ENCODE results near the gene AHDC1. TPM values are rescaled to one million over a fixed set of nuclear protein-coding genes. Genes with fewer than 3 reads are reported as not detected.

The AHDC1 gene
- total RNA-seq, 2 donors from 2014 or later, result 13.5 to 14.2 TPM

- no peaks in the 10 kb centered on the region for H3K36me3 ChIP-seq (replicated peaks in 1 of 2; ENCODE audit: insufficient read depth in 1 of 2, low read depth in 2 of 2)
- peaks cover 49% of the 10 kb centered on the region for H3K4me1 ChIP-seq
- intact Hi-C loops (cut with DNase I), result no loop called here
- no peak overlapping the region for H3K4me3 ChIP-seq
- no peak for DNase-seq
- peak overlapping the region; percentile 95 to 98 (median 97) for H3K27ac ChIP-seq
- no peak for TF ChIP-seq POLR2A (IDR thresholded peaks at IDR 0.05)
- no peak for TF ChIP-seq CTCF (IDR thresholded peaks at IDR 0.05)
- WGBS, 2 donors, result 70 to 77% methylated on average over 5 to 7 of the region's 7 CpGs
- no peak for ATAC-seq
- H3K27me3 ChIP-seq, result no peaks in the 10 kb centered on the region
- no peaks in the 10 kb centered on the region for H3K9me3 ChIP-seq
Observed at GRCh38 chr1:27576806-27577227, 27.1 kb downstream of the AHDC1 start.

- H3K4me1 ChIP-seq, result peaks cover 59% of the 10 kb centered on the region
- no peak overlapping the region for H3K4me3 ChIP-seq
- H3K9me3 ChIP-seq, result no peaks in the 10 kb centered on the region
- no peaks in the 10 kb centered on the region for H3K27me3 ChIP-seq
- peak overlapping the region; percentile 95 to 98 (median 97) for H3K27ac ChIP-seq
- DNase-seq, result peak; percentile 80 to 89 (median 86)
- 4 to 38% methylated on average over 5 to 43 of the region's 44 CpGs for WGBS, 2 donors
- intact Hi-C loops (cut with DNase I), result no loop called here
- peak in 4 of 7 experiments; percentile 7 to 44 (median 26) for TF ChIP-seq CTCF (IDR thresholded peaks at IDR 0.05)
- TF ChIP-seq POLR2A (IDR thresholded peaks at IDR 0.05), result no peak
- H3K36me3 ChIP-seq (replicated peaks in 1 of 2; ENCODE audit: insufficient read depth in 1 of 2, low read depth in 2 of 2), result no peaks in the 10 kb centered on the region
- peak; percentile 67 for ATAC-seq
Observed at GRCh38 chr1:27575840-27576331, 28.1 kb downstream of the AHDC1 start.

- Histone ChIP-seq H3K27ac (peak overlapping the region; percentile 95 to 98 (median 97)), H3K4me1 (peaks cover 66% of the 10 kb centered on the region), H3K9me3 (no peaks in the 10 kb centered on the region), H3K4me3 (peak overlapping the region in 1 of 2 donors; percentile 6), H3K27me3 (no peaks in the 10 kb centered on the region), H3K36me3 (replicated peaks in 1 of 2; ENCODE audit: insufficient read depth in 1 of 2, low read depth in 2 of 2) (no peaks in the 10 kb centered on the region)
- ATAC-seq, result peak; percentile 76
- intact Hi-C loops (cut with DNase I), result no loop called here
- TF ChIP-seq POLR2A (IDR thresholded peaks at IDR 0.05), result peak; percentile 46 to 62 (median 47)
- peak in 5 of 7 experiments; percentile 14 to 51 (median 29) for TF ChIP-seq CTCF (IDR thresholded peaks at IDR 0.05)
- 4 to 21% methylated on average over 8 to 83 of the region's 83 CpGs for WGBS, 2 donors
- DNase-seq, result peak; percentile 88 to 95 (median 92)
Observed at GRCh38 chr1:27574871-27575831, 28.8 kb downstream of the AHDC1 start.

GRCh38 chr1:27574001-27574781, 29.8 kb downstream of the AHDC1 start:
- peaks cover 76% of the 10 kb centered on the region for H3K4me1 ChIP-seq
- H3K4me3 ChIP-seq, result no peak overlapping the region
- intact Hi-C loops (cut with DNase I), result no loop called here
- 43 to 44% methylated on average over 8 of the region's 8 CpGs for WGBS, 2 donors
- H3K27ac ChIP-seq, result peak overlapping the region; percentile 95 to 98 (median 97)
- no peaks in the 10 kb centered on the region for H3K9me3 ChIP-seq
- H3K27me3 ChIP-seq, result no peaks in the 10 kb centered on the region
- ATAC-seq (no peak), DNase-seq (peak in 3 of 4 donors; percentile 51 to 60 (median 54))
- TF ChIP-seq CTCF (IDR thresholded peaks at IDR 0.05) (no peak), POLR2A (IDR thresholded peaks at IDR 0.05) (no peak)
- H3K36me3 ChIP-seq (replicated peaks in 1 of 2; ENCODE audit: insufficient read depth in 1 of 2, low read depth in 2 of 2), result no peaks in the 10 kb centered on the region
